CD4-positive, alpha-beta T cell treated with Interleukin-4 for 4 hours (primary cell): ENCODE data around the gene CCDC138.

Source experiments
- DNase-seq: peaks from one replicate; pipeline ENCODE4 v3.0.0-alpha.2; 2020

Gene CCDC138

DNA sequence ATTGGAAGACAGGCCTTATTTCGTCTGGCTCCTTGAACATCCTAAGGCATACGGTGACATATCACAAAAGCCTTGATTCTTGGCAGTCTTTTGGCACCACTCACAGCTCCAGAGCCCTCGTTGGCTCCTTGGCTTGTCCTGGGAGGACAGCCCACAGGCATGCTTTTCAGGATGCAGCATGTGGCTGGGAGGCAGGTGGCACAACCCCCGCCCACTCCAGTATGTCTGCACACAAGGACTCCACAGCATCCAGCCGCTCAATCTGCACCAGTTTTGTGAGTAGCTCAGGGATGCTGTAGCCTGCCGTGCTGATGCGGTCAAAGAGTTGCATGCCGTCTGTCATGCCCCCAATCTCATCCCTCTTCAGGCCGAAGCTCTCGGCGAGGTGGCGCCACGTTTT lies 110.2 kb downstream of the CCDC138 start:
- DNase-seq = no peak

DNA sequence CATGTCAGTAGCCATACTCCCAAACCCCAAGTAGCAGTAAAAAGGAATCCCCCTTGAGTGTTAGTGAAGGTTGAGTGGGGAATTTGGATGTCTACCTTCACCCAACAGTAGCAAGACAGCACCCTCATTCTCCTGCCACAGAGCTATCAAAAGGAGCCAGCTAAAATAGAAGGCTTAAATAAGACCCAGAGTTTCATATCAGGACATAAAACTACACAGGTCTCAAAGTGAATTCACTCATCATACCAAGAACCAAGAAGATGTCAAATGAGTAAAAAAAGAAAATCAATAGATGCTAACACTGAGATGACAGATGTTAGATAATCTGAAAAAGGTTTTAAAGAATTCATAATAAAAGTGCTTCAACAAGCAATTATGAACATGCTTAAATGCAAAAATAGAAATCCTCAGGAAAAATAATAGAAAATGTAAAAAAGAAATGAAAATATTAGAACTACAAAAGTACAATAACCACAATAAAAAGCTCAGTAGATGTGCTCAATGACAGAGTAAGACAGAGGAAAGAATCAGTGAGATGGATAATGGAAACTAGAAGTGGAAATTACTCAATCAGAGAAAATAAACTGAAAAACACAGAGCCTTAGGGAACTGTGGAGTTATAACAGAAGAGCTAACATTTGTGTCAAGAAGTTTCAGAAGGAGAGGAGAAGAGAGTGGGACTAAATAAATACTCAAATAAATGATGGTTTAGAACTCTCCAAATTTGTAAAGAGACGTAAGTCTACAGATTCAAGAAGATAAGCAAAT lies 111.9 kb downstream of the CCDC138 start:
- no peak for DNase-seq

DNA sequence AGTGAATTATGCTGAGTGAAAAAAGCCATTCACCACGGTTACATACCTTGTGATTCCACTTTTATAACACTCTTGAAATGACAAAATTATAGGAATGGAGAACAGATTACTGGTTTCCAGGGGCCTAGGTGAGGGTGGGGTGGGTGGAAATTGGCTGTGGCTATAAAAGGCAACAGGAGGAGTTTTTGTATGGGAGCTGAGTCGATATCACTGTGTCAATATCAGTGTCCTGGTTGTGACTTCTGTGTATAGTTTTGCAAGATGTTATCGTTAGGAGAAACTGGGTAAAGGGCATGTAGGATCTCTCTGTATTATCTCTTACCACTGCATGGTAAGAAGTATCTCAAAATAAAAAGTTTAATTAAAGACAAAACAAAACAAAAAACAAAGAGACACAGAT lies 118.1 kb downstream of the CCDC138 start:
- no peak for DNase-seq

DNA sequence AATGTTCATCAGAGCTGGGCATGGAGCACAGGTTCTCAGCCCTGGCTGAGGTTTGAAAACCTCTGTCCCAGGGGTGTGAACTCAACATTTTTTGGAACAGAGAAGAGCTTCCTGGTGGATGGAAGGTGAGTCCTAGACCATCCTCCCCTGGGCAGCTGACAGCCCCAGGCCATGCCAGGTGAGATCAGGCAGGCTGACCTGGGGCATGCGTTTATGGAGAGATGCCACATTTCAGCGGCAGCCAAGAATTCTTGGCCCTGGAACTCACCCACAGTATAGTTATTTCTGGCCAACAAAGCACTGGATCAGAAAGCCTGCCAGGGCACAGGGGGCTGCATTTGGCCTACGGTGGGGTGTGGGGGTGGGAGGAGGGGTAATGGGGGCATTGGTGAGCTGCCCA lies 118.6 kb downstream of the CCDC138 start:
- no peak for DNase-seq

DNA sequence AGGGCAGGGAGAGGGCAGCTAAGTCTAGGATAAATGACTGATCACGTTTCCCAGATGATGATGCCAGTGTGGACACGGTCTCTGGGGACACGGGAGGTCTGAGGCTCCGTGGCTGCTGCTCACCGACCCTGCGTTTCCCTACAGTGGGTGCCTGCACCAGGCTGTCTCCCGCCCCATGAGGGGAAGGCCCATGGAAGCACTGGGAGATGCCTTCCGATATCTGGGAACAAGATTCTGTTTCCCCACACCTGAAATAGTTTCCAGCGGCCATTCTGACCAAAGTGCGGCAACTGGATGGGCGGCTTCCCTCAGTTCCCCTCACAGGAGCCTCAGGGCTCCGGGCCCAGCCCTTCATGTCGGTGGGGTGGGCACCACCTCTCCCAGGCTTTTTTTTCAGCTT lies 119.3 kb downstream of the CCDC138 start:
- no peak for DNase-seq

DNA sequence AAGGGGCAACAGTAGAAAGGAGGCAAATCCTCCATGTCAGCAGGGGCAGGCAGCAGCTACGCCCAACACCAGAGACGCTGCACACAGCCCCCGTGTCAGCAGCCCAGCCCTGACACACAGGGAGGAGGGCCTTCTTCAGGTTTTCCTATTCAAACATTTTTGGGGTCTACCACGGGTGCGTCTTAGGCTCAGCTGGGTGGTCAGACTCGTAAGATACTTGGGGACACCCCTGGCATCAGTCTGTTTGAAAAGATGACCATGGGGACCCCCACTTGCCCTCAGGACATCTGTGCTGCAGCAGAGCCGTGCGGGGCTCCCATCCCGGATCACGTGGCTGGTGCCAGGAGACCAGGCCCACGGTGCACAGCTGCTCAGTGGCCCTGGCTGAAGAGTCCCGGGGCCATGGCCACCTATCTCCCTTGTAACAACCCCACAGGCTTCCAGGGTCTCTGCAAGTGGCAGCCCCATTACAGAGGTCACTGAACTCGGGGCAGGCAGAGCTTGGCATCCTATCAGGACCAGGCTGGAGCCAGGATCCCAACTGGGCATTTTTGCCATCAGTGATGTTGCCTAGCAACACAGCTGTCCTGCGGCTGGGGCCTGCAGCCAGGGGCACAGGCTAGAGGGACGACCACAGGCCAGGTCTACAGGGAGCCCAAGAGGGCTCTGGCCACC lies 120.0 kb downstream of the CCDC138 start:
- DNase-seq = no peak

DNA sequence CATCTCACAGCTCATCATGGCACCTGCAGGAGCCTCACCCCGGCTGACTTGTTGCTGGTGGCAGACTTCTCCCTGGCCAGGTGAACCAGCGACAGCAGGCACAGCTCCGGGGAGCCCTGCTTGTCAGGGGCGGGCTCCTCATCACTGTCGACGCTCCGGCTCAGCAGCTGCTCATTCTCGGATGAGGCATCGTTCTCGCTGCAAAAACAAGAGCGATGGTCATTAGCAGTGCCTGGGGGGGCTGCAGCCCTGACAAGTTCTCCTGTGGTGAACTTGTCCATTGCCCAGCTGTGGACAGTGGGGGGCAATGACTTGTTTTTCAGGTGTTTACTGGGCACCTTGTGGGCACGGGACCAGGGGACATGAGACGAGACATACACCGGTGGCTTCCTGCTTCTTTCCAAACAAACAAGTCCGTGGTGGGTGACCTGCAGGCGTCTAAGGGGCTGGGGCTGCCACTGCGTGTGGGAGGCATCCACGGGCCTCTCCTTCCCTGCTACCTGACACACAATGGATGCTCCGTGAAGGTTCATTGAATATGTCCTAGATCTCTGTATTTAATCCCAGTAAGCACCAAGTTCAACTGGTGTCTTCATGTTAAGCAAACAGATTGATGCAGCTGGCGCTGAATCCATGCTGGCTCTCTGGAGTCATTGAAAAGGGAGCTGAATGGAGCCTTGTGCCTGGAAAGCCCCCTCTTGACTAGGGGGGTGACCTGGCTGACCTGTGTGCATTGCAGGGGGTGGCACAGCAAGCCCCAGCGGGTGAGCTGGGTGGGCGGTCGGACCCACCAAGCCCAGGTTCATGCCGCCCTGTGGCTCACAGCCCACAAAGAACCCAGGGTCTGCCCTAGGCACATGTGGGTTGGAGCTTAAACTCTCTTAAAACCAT lies 121.5 kb downstream of the CCDC138 start:
- no peak for DNase-seq

DNA sequence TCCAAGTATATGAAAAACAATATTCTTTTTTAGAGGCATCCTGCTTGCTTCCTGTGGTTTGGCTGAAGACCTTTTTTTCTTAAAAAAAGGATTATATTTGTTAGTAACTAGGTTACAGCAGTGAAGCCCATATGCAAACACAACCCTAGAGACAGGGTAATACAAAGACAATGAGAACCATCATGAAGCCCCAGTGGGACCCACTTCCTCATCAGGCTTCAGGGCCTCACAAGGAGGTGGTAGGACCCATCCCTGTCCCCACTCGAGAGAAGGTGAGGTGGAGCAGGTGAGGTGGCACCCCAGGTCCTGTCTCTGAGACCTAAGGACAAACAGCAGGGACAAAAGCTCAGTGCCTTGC lies 122.1 kb downstream of the CCDC138 start:
- DNase-seq = no peak

DNA sequence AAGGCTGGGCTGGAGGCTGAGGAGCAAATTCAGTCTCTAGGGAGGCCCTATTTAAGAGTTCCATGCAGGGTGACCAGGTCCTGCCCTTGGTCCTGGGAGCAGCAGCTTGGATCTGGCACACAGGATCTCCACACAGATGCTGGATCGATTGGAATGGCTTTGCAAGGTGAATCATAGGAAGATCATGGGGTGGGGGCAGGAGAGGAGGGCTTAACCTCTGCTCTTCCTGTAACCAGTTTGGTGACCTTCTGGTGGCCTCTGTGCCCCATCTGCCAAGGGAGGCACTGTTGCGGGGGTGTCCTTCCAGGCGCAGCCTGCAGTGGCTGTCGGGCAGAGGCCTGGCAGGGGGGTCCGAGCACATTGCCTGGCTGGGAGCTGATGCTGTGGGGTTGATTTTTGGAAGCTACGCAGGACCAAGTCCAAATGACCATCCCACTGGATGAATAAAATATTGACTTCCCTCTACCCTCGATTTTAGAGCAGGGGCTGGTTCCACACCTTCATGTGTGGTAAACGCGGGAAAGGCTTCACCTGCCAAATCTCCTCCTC lies 122.8 kb downstream of the CCDC138 start:
- no peak for DNase-seq

DNA sequence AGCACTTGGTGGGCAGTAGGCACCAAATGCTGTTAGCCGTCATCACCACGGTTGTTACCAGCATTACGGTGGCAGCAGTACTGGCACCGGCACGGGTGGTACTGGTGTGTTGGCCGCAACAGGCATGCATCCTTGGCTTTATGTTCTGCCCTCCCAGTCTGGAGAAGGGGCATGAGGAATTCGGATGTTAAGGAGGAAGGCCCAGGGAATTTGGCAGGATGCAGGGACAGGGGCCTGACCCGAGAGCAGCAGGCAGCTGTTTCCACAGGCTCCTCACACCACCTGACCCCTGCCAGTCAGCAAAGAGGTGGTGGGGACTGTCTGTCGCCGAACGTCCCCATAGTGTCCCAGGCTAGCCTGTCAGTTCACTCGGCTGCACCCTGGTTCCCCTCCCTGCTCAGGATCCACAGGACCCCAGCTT lies 123.5 kb downstream of the CCDC138 start:
- DNase-seq = no peak

DNA sequence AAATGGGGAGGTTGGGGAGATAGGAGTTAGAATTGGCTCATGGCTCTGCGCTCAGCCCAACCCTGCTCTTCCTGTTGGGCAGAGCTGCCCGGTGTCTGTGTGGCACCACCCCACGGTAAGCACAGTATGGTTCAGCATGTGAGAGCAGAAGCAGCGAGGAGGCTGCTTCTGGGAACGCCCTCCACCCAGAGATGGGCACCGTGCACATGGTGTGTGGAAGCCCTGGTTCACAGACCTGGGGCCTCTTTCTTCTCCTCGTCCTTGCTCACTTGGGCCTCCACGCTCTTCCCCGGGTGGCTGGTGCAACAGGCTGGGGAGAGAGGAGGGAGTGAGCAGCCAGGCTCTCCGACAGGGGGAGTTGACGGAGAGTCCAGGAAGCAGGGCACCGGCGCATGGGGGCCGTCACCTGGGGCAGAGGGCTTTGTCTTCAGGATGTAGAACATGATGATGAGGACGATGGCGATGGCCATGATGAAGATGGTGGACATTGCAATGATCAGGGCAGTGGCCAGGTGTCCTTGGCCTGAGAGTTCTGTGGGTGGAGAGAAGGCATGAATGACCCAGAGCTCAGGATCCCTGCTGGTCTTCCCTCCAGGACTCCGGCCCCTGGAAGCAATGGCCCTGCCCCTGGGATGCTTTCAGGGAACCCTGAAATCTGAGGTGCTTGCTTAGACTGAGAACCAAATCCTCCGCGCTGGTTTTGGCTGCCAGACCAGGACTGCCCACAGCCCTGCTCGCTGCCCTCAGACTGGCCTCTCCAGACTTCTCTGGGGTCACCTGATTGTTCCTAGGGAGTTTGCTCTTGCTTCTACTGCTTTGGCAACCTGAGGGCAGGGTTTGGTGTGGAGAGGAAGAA lies 124.2 kb downstream of the CCDC138 start:
- no peak for DNase-seq

DNA sequence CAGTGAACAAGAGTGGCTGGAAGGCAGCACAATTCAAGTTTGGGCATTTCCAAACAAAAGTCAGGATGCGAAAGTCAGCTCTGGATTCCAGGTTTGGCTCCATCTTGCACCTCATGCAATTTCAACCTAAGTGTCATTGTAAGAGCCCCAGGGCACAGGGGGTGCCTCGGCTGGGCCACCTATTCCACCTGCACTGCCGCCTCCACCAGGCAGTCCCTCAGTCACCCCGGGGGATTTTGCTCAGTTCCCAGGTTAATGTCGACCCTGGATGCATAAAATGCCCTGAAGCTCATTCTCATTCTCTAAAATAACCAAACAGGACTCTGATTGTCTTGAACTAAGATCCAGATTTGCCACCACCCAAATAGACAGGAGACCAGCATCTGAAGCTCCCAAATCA lies 124.8 kb downstream of the CCDC138 start:
- no peak for DNase-seq

DNA sequence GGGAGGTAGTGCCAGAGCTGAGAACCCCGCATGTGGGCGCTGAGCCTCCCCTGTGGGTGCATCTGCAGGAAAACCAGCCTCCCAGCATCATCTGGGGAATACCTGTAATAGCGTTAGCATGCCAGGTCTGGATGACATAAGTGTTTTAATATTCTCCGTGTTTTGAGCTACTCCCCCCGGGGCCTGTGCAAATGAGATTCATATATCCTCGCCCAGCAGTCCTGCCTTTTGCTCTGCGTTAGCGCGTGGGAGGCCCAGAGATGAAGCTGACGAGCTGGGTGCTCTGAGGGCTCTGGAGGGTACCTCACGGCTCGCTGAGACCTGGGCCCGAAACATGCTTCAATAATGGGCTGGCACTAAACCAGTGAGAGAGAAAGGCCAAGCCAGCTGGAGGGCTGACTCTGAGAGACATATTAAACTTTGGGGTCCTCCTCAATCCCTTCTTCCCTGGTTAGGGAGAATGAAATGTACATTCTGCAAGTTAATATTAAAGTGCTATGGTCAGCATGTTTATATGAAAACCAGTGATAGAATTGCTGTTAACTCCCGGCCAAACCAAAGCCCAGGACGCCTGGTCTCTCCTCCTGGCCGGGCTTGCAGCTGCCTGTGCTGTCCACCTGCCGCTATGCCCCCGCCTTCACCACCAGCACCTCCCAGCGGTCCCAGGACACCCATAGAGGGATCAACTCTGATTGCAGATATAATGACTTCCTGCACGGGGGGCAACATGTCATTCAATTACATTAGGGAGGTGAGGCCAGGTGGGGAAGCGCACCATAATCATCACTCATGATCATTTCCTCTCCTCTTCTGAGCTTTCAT lies 125.4 kb downstream of the CCDC138 start:
- no peak for DNase-seq

DNA sequence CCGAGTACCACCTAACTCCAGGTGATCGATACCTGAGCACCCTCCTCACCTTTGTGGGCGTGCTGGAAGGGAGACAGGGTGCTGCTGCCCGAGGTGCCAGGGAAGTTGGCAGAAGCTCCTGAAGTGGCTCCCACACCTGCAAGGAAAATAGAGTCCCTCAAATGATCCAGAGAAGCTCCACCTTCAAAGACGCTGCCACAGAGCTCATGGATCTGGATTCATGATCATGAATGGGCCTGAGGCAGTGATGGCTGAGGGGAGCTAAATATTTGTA lies 126.0 kb downstream of the CCDC138 start:
- no peak for DNase-seq

DNA sequence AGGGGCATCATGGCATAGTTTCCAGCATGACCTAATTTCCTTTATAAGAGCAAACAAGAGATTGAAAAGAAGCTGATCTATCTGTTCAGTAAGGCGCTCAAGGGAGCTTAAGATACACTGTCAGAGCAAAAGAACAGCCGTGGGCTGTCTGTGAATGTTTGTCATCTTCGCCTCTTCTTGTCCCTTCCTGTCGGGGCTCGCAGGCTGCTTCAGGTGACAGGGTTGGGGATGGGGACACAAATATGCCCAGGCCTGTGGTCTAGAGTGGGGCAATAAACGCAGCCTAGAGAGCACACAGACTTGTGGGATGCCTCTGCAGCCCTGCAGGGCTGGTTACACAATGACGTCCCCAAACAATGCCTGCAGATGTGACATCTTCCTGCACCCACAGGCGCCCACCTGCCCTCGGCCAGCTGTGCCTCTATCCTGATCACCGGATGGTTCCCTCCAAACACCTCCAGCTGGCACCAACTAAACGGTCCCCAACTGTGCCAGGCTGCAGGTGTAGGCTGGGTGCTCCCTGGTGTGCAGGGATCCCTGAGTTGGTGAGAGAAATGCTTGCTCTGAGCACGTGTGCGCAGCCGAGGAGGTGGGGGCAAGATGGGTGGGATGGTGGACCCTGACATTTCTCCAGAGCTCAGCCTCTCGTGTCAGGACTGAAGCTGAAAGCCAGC lies 129.7 kb downstream of the CCDC138 start:
- no peak for DNase-seq

DNA sequence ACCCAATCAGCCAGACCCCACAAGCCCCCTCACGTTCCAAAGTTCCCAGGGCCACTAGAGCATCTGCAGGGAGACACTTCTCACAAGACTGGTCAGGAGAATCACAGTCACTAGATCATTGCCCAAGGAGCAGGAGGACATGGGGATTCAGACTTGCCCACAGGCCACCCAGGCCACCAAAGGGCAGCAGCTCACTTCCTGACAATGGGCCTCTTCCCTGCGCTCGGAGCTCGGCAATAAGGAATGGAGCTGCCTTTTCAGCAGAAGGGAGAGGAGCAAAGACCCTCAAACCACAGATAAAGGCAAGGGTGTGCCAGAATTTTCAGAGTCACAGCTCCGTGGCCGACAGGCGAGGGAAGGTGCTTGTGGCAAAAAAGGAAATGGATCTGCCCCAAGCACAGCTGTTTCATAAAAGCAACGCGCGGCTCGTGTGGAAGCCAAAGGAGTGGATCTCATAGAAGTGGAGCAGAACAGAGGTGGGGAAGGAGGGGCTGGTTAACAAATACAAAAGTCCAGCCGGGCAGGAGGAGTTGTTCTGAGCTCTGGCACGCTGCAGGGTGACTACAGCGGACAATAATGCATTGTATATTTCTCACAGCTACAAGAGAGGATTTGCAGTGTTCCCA lies 130.3 kb downstream of the CCDC138 start:
- no peak for DNase-seq

DNA sequence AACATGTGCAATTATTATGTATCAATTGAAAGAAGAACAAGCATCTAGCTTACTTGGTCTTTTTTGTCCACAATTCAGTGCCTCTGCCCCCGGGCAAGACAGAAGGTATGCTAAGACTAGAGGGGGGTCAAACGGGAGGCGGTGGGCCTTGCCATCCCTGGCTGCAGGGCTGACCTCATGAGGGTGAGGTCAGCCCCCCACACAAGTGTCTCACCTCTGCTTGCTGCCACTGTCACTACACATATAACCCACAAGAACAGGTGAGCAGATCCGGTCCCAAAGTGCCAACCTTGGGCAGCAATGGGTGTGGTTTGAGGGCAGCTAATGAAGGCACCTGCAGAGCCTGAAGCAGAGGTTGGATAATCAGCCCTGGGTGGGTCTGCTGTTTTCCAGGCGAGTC lies 131.0 kb downstream of the CCDC138 start:
- DNase-seq = no peak

DNA sequence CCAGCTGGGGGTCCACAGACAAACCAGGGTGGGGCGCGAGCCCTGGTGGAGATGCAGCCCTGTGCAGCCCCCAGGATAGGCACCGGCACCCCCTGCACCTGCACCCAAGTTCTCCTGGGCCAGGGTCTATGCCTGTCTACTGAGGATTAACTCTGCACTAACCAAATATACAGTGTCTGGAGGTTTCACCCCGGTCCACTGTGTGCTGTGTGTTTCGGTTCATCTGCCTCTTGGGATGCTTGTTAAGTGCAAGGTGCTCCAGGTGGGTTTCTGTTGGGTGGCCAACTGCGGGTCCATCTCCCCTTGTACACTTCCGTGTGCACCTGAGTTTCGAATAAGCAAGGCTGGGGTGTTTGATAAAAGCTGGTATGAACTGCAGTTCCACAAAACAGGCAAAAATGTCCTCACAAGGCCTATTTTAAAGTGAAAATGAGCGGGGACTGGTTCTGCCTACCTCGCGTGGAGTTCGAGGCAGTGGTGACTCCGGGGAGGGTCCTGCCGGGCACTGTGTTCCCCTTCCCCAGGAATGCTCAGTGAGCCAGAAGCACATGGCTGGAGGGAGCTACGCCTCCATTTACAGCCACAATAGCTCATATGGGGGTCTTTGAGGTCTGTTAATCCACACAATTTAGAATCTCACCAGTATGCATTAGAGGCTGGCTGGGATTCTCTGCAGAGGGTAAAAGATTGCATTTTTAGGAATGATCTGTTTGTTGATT lies 131.7 kb downstream of the CCDC138 start:
- DNase-seq = no peak

DNA sequence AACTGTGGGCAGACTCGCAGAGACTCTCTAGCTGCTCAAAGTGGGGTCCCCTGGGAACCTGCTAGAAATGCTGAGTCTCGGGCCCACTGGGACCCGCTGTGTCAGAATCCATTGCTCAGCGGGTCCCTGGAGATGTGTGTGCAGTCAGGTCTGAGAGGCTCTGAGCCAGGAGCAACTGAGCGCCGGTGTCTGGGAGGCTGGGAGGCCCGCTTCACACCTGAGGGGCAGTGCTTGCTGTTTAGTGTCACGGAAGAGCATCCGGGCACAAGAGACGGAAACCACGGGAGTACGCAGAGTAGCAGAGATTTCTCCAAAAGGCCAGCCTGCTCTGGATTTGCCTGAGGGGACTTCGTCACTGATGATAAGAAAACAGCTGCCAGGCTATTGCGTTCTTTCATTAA lies 132.4 kb downstream of the CCDC138 start:
- no peak for DNase-seq
